ENCODE results near the gene POPDC3.

DNA sequence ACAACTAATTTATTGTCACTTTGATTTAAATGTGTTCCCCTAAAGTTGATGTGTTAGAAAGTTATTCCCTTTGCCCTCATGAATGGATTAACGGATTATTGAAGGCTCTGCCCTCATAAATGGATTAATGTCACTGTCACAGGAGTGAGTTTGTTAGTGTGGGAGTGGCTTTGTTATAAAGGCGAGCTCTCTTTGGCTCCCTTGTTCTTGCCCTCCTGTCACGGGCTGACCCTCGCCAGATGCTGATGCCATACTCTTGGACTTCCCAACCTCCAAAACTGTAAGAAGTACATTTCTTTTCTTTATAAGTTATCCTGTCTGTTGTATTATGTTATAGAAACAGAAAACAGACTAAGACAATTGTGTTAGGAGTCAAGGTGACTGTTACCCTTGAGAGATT, 22.7 kb upstream of the POPDC3 start:
- TF ChIP-seq EP300 (IDR thresholded peaks at IDR 0.05): no peak
- TF ChIP-seq POLR2A (IDR thresholded peaks at IDR 0.05): no peak
- TF ChIP-seq, protein P1, sequence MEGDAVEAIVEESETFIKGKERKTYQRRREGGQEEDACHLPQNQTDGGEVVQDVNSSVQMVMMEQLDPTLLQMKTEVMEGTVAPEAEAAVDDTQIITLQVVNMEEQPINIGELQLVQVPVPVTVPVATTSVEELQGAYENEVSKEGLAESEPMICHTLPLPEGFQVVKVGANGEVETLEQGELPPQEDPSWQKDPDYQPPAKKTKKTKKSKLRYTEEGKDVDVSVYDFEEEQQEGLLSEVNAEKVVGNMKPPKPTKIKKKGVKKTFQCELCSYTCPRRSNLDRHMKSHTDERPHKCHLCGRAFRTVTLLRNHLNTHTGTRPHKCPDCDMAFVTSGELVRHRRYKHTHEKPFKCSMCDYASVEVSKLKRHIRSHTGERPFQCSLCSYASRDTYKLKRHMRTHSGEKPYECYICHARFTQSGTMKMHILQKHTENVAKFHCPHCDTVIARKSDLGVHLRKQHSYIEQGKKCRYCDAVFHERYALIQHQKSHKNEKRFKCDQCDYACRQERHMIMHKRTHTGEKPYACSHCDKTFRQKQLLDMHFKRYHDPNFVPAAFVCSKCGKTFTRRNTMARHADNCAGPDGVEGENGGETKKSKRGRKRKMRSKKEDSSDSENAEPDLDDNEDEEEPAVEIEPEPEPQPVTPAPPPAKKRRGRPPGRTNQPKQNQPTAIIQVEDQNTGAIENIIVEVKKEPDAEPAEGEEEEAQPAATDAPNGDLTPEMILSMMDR (IDR thresholded peaks at IDR 0.05): no peak

All from stomach (tissue), 4 donors.